ENCODE data around the gene C10orf71.

Gene C10orf71

GRCh38 chr10:49271346-49271745, 27.6 kb upstream of the C10orf71 start (continued):
- TF ChIP-seq ZNF565 (CRISPR knock-in tag; conservative IDR thresholded peaks at IDR 0.05; ENCODE audit: low read depth) (no peak), ISL1 (CRISPR knock-in tag; IDR thresholded peaks at IDR 0.05) (no peak), ZFP30 (CRISPR knock-in tag; IDR thresholded peaks at IDR 0.05) (no peak), RARB (CRISPR knock-in tag; IDR thresholded peaks at IDR 0.05) (no peak), TOX (CRISPR knock-in tag; IDR thresholded peaks at IDR 0.05; ENCODE audit: borderline replicate concordance) (no peak), ZC3H10 (CRISPR knock-in tag; IDR thresholded peaks at IDR 0.05) (no peak), ZNF8 (CRISPR knock-in tag; IDR thresholded peaks at IDR 0.05) (no peak), CSDC2 (CRISPR knock-in tag; IDR thresholded peaks at IDR 0.05) (no peak)

DNA sequence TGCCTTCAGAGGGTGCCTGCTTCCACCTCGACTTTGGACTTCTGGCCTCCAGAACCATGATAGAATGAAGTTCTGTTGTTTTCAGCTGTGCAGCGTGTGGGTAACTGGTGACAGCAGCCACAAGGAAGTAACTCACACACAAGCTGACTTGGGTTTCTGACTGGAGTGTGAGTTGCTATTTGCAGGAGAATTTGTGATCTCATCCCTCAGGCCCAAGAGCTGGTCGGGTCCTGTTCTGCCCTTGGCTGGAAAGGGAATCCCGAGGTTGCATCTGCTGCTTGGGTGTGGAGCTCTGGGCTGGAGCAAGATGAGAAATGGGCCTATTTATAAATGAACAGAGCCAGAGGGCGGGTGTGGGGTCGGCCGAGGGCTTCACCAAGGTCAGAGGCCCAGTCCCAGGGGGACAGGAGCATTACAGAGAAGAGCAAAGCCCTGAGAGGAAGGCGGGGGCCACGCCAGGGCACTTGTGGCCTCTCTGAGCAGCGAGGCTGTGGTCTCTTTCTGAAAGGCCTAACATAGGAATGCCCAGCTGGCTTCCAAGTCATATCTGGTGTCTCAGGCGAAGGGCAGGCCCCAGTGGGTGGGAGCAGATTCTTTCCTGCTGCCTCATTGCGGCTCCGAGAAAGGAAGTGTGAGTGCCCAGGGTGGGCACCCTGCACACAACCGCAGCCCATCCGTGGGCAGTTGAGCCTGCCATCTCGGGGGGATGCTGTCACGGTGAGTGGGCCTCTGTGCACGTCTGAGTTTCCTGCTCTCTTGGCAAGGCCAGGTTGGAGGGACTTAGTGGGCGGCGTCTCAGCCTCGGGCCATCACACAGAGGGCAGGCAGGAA, 26.5 kb upstream of the C10orf71 start:
- TF ChIP-seq ARNTL (CRISPR knock-in tag; IDR thresholded peaks at IDR 0.05; ENCODE audit: borderline replicate concordance, low read depth) (no peak), ZNF70 (CRISPR knock-in tag; IDR thresholded peaks at IDR 0.05) (no peak), CSDC2 (CRISPR knock-in tag; IDR thresholded peaks at IDR 0.05) (no peak), GLIS3 (CRISPR knock-in tag; IDR thresholded peaks at IDR 0.05) (no peak), ZNF8 (CRISPR knock-in tag; IDR thresholded peaks at IDR 0.05) (no peak), ZC3H10 (CRISPR knock-in tag; IDR thresholded peaks at IDR 0.05) (no peak), BACH2 (CRISPR knock-in tag; IDR thresholded peaks at IDR 0.05; ENCODE audit: borderline replicate concordance) (no peak), CSRNP3 (CRISPR knock-in tag; IDR thresholded peaks at IDR 0.05) (no peak), RARB (CRISPR knock-in tag; IDR thresholded peaks at IDR 0.05) (no peak), ESRRG (CRISPR knock-in tag; IDR thresholded peaks at IDR 0.05) (no peak), ZNF565 (CRISPR knock-in tag; conservative IDR thresholded peaks at IDR 0.05; ENCODE audit: low read depth) (no peak), TOX (CRISPR knock-in tag; IDR thresholded peaks at IDR 0.05; ENCODE audit: borderline replicate concordance) (no peak), PPARA (CRISPR knock-in tag; IDR thresholded peaks at IDR 0.05; ENCODE audit: borderline replicate concordance) (no peak), TCF4 (CRISPR knock-in tag; IDR thresholded peaks at IDR 0.05; ENCODE audit: borderline replicate concordance) (no peak), ZFP30 (CRISPR knock-in tag; IDR thresholded peaks at IDR 0.05) (no peak), ISL1 (CRISPR knock-in tag; IDR thresholded peaks at IDR 0.05) (no peak)
- TF ChIP-seq, protein P1, sequence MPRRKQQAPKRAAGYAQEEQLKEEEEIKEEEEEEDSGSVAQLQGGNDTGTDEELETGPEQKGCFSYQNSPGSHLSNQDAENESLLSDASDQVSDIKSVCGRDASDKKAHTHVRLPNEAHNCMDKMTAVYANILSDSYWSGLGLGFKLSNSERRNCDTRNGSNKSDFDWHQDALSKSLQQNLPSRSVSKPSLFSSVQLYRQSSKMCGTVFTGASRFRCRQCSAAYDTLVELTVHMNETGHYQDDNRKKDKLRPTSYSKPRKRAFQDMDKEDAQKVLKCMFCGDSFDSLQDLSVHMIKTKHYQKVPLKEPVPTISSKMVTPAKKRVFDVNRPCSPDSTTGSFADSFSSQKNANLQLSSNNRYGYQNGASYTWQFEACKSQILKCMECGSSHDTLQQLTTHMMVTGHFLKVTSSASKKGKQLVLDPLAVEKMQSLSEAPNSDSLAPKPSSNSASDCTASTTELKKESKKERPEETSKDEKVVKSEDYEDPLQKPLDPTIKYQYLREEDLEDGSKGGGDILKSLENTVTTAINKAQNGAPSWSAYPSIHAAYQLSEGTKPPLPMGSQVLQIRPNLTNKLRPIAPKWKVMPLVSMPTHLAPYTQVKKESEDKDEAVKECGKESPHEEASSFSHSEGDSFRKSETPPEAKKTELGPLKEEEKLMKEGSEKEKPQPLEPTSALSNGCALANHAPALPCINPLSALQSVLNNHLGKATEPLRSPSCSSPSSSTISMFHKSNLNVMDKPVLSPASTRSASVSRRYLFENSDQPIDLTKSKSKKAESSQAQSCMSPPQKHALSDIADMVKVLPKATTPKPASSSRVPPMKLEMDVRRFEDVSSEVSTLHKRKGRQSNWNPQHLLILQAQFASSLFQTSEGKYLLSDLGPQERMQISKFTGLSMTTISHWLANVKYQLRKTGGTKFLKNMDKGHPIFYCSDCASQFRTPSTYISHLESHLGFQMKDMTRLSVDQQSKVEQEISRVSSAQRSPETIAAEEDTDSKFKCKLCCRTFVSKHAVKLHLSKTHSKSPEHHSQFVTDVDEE (CRISPR knock-in tag; IDR thresholded peaks at IDR 0.05): no peak
- TF ChIP-seq, protein P2, sequence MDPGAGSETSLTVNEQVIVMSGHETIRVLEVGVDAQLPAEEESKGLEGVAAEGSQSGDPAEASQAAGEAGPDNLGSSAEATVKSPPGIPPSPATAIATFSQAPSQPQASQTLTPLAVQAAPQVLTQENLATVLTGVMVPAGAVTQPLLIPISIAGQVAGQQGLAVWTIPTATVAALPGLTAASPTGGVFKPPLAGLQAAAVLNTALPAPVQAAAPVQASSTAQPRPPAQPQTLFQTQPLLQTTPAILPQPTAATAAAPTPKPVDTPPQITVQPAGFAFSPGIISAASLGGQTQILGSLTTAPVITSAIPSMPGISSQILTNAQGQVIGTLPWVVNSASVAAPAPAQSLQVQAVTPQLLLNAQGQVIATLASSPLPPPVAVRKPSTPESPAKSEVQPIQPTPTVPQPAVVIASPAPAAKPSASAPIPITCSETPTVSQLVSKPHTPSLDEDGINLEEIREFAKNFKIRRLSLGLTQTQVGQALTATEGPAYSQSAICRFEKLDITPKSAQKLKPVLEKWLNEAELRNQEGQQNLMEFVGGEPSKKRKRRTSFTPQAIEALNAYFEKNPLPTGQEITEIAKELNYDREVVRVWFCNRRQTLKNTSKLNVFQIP (CRISPR knock-in tag; IDR thresholded peaks at IDR 0.05; ENCODE audit: borderline replicate concordance, low read depth): no peak
- TF ChIP-seq, protein P3, sequence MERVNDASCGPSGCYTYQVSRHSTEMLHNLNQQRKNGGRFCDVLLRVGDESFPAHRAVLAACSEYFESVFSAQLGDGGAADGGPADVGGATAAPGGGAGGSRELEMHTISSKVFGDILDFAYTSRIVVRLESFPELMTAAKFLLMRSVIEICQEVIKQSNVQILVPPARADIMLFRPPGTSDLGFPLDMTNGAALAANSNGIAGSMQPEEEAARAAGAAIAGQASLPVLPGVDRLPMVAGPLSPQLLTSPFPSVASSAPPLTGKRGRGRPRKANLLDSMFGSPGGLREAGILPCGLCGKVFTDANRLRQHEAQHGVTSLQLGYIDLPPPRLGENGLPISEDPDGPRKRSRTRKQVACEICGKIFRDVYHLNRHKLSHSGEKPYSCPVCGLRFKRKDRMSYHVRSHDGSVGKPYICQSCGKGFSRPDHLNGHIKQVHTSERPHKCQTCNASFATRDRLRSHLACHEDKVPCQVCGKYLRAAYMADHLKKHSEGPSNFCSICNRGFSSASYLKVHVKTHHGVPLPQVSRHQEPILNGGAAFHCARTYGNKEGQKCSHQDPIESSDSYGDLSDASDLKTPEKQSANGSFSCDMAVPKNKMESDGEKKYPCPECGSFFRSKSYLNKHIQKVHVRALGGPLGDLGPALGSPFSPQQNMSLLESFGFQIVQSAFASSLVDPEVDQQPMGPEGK (CRISPR knock-in tag; IDR thresholded peaks at IDR 0.05; ENCODE audit: borderline replicate concordance): no peak
- TF ChIP-seq, protein P4, sequence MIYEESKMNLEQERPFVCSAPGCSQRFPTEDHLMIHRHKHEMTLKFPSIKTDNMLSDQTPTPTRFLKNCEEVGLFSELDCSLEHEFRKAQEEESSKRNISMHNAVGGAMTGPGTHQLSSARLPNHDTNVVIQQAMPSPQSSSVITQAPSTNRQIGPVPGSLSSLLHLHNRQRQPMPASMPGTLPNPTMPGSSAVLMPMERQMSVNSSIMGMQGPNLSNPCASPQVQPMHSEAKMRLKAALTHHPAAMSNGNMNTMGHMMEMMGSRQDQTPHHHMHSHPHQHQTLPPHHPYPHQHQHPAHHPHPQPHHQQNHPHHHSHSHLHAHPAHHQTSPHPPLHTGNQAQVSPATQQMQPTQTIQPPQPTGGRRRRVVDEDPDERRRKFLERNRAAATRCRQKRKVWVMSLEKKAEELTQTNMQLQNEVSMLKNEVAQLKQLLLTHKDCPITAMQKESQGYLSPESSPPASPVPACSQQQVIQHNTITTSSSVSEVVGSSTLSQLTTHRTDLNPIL (CRISPR knock-in tag; IDR thresholded peaks at IDR 0.05; ENCODE audit: low read depth): no peak
- no peak for ATAC-seq

- no peak for TF ChIP-seq ZFP3 (CRISPR knock-in tag; IDR thresholded peaks at IDR 0.05)
- TF ChIP-seq, protein P4 (CRISPR knock-in tag; IDR thresholded peaks at IDR 0.05; ENCODE audit: low read depth): no peak
- no peak for TF ChIP-seq TOX (CRISPR knock-in tag; IDR thresholded peaks at IDR 0.05; ENCODE audit: borderline replicate concordance)
- no peak for TF ChIP-seq BACH2 (CRISPR knock-in tag; IDR thresholded peaks at IDR 0.05; ENCODE audit: borderline replicate concordance)
- TF ChIP-seq ISL1 (CRISPR knock-in tag; IDR thresholded peaks at IDR 0.05): no peak
- no peak for TF ChIP-seq ZNF565 (CRISPR knock-in tag; conservative IDR thresholded peaks at IDR 0.05; ENCODE audit: low read depth)
- ATAC-seq: no peak
These were observed 25.9 kb upstream of the C10orf71 start for GRCh38 chr10:49273082-49273465.

All from SK-N-SH treated with all-trans-retinoic acid at 6 μM for 48 hours (cell line).